Tracheal epithelial cell (primary cell): ENCODE measurements around the gene NLGN4X. TPM values are rescaled to one million over a fixed set of nuclear protein-coding genes. Genes with fewer than 3 reads are reported as not detected.

Source experiments
- total RNA-seq: library from RNA; depleted of rRNA; stranded (reverse); fragments of >200 nt; gene quantifications from 2 replicates; pipeline ENCODE4 v1.2.1, GENCODE V29; 2014

NLGN4X gene
- total RNA-seq, result 0.24 TPM in 1 of 2 replicates, not detected in the other

GRCh38 chrX:6228720-6229119, at the start of gene NLGN4X:
TSS of gene NLGN4X (minus strand) at chrX:6228867. CDS start at chrX:6151466, 77,401 bp downstream.

